ENCODE measurements around the gene SLC6A1. TPM values are rescaled to one million over a fixed set of nuclear protein-coding genes. Genes with fewer than 3 reads are reported as not detected.
A peak's percentile ranks its signal among the peaks of the same experiment; 100 is the strongest.

The SLC6A1 gene
- total RNA-seq, 1 donor from 2014 or later: 0.52 TPM

- Mint-ChIP-seq H3K36me3 (no peaks in the 10 kb centered on the region), H3K9me3 (peaks cover 5% of the 10 kb centered on the region), H3K27me3 (ENCODE audit: insufficient read depth, low read depth) (peaks cover 33% of the 10 kb centered on the region), H3K4me3 (no peak overlapping the region), H3K4me1 (peaks cover 20% of the 10 kb centered on the region), H3K27ac (no peak overlapping the region)
- Histone ChIP-seq H3K36me3 (no peaks in the 10 kb centered on the region), H3K27ac (no peak overlapping the region), H3F3A (ENCODE audit: low read depth) (no peaks in the 10 kb centered on the region), H3K4me3 (no peak overlapping the region), H3K9me3 (ENCODE audit: low read depth) (no peaks in the 10 kb centered on the region), H3K27me3 (peaks cover 39% of the 10 kb centered on the region), H4K20me1 (ENCODE audit: low read depth) (no peaks in the 10 kb centered on the region), H3K4me2 (no peak overlapping the region), H2AFZ (replicated peaks) (no peak overlapping the region), H3K9ac (no peak overlapping the region), H3K79me2 (ENCODE audit: low read depth) (no peaks in the 10 kb centered on the region), H3K4me1 (no peaks in the 10 kb centered on the region)
- TF ChIP-seq EZH2phosphoT487 (IDR thresholded peaks at IDR 0.05) (no peak), CTCF (IDR thresholded peaks at IDR 0.05) (no peak), EZH2 (IDR thresholded peaks at IDR 0.05) (no peak)
- DNase-seq (ENCODE audit: low spot score): no peak
Measured at GRCh38 chr3:11077466-11077865, 84.9 kb downstream of the SLC6A1 start.

- H3K27me3 Mint-ChIP-seq (ENCODE audit: insufficient read depth, low read depth): peaks cover 36% of the 10 kb centered on the region
- no peak overlapping the region for H3K27ac ChIP-seq
- no peaks in the 10 kb centered on the region for H3K79me2 ChIP-seq (ENCODE audit: low read depth)
- no peaks in the 10 kb centered on the region for H3K36me3 Mint-ChIP-seq
- H3K27me3 ChIP-seq: peaks cover 46% of the 10 kb centered on the region
- no peak overlapping the region for H3K4me3 ChIP-seq
- H3F3A ChIP-seq (ENCODE audit: low read depth): no peaks in the 10 kb centered on the region
- H2AFZ ChIP-seq (replicated peaks): no peak overlapping the region
- H3K36me3 ChIP-seq: no peaks in the 10 kb centered on the region
- DNase-seq (ENCODE audit: low spot score): peak; percentile 20
- TF ChIP-seq EZH2 (IDR thresholded peaks at IDR 0.05): no peak
- no peak for TF ChIP-seq EZH2phosphoT487 (IDR thresholded peaks at IDR 0.05)
- TF ChIP-seq CTCF (IDR thresholded peaks at IDR 0.05): no peak
- H3K27ac Mint-ChIP-seq: no peak overlapping the region
- H3K9ac ChIP-seq: no peak overlapping the region
- no peaks in the 10 kb centered on the region for H3K4me1 ChIP-seq
- H3K4me3 Mint-ChIP-seq: peak overlapping the region; percentile 21
- H3K9me3 ChIP-seq (ENCODE audit: low read depth): no peaks in the 10 kb centered on the region
- no peak overlapping the region for H3K4me2 ChIP-seq
- H3K9me3 Mint-ChIP-seq: peaks cover 3% of the 10 kb centered on the region
- H4K20me1 ChIP-seq (ENCODE audit: low read depth): no peaks in the 10 kb centered on the region
- peaks cover 20% of the 10 kb centered on the region for H3K4me1 Mint-ChIP-seq
Measured at GRCh38 chr3:11078826-11079515, 86.4 kb downstream of the SLC6A1 start.

- H3K9me3 Mint-ChIP-seq: peaks cover 3% of the 10 kb centered on the region
Measured at GRCh38 chr3:11080492-11080891, 87.9 kb downstream of the SLC6A1 start.

More at GRCh38 chr3:11080492-11080891, 87.9 kb downstream of the SLC6A1 start:
- Histone ChIP-seq H3K27me3 (peaks cover 46% of the 10 kb centered on the region), H4K20me1 (ENCODE audit: low read depth) (no peaks in the 10 kb centered on the region), H3K4me2 (no peak overlapping the region), H3K9me3 (ENCODE audit: low read depth) (no peaks in the 10 kb centered on the region), H3K9ac (no peak overlapping the region), H3K4me3 (no peak overlapping the region), H2AFZ (replicated peaks) (no peak overlapping the region), H3F3A (ENCODE audit: low read depth) (no peaks in the 10 kb centered on the region), H3K4me1 (no peaks in the 10 kb centered on the region), H3K79me2 (ENCODE audit: low read depth) (no peaks in the 10 kb centered on the region), H3K27ac (no peak overlapping the region), H3K36me3 (no peaks in the 10 kb centered on the region)
- Mint-ChIP-seq H3K27me3 (ENCODE audit: insufficient read depth, low read depth) (peaks cover 27% of the 10 kb centered on the region), H3K4me1 (peaks cover 20% of the 10 kb centered on the region), H3K27ac (no peak overlapping the region), H3K4me3 (no peak overlapping the region), H3K36me3 (no peaks in the 10 kb centered on the region)
- no peak for DNase-seq (ENCODE audit: low spot score)
- TF ChIP-seq EZH2phosphoT487 (IDR thresholded peaks at IDR 0.05): no peak
- TF ChIP-seq EZH2 (IDR thresholded peaks at IDR 0.05): no peak
- TF ChIP-seq CTCF (IDR thresholded peaks at IDR 0.05): no peak
